GM23338 (cell line): ENCODE data around the gene RAB8B. TPM values are rescaled to one million over a fixed set of nuclear protein-coding genes. Genes with fewer than 3 reads are reported as not detected.

Experiments used
- ATAC-seq: fragments of 200-7000 bp; cut with Tn5 transposase; 3 replicates; pipeline ENCODE4 v1.9.1; 2020
- DNase-seq: peaks from one replicate; pipeline ENCODE4 v3.0.0-alpha.2; 2015; ENCODE audit warnings: low spot score
- H2AFZ ChIP-seq: fragments of 200-600 bp; sonication (generic); 2 replicates; pipeline ENCODE4 v1.8.0; 2016; ENCODE audit warnings: antibody characterized with exemption, mild to moderate bottlenecking, moderate library complexity
- H3F3A ChIP-seq: fragments of 200-600 bp; sonication (generic); replicated peaks from 2 replicates; pipeline ENCODE4 v1.8.0; 2017; ENCODE audit warnings: antibody characterized with exemption, mixed run types, low read depth
- H3K27ac ChIP-seq: fragments of 200-600 bp; sonication (generic); 2 replicates; pipeline ENCODE4 v1.6.1; 2016; ENCODE audit warnings: low read depth
- H3K27me3 ChIP-seq: fragments of 200-600 bp; sonication (generic); 2 replicates; pipeline ENCODE4 v1.8.0; 2016; ENCODE audit warnings: mild to moderate bottlenecking, mixed run types, moderate library complexity; ENCODE audit not compliant: insufficient read depth
- H3K36me3 ChIP-seq: fragments of 200-600 bp; sonication (generic); 2 replicates; pipeline ENCODE4 v1.8.0; 2016; ENCODE audit warnings: mild to moderate bottlenecking; ENCODE audit not compliant: insufficient read depth
- H3K4me1 ChIP-seq: fragments of 200-600 bp; sonication (generic); 2 replicates; pipeline ENCODE4 v1.8.0; 2016; ENCODE audit warnings: mild to moderate bottlenecking, moderate library complexity; ENCODE audit not compliant: insufficient read depth
- H3K4me2 ChIP-seq: fragments of 200-600 bp; sonication (generic); 2 replicates; pipeline ENCODE4 v1.7.1; 2017; ENCODE audit warnings: mixed run types
- H3K4me3 ChIP-seq: fragments of 200-600 bp; sonication (generic); 2 replicates; pipeline ENCODE4 v1.6.1; 2016; ENCODE audit warnings: mixed run types
- H3K79me2 ChIP-seq: fragments of 200-600 bp; sonication (generic); replicated peaks from 2 replicates; pipeline ENCODE4 v1.8.0; 2017; ENCODE audit warnings: mild to moderate bottlenecking; ENCODE audit not compliant: insufficient read depth
- H3K9me2 ChIP-seq: fragments of 200-600 bp; sonication (generic); 2 replicates; pipeline ENCODE4 v1.8.0; 2017; ENCODE audit not compliant: insufficient read depth
- H4K20me1 ChIP-seq: fragments of 200-600 bp; sonication (generic); replicated peaks from 2 replicates; pipeline ENCODE4 v1.8.0; 2017; ENCODE audit warnings: mild to moderate bottlenecking; ENCODE audit not compliant: insufficient read depth
- H3K27ac Mint-ChIP-seq: 2 replicates; pipeline ENCODE4 v1.8.0; 2020; ENCODE audit warnings: inconsistent platforms, mild to moderate bottlenecking, moderate library complexity, mixed read lengths
- H3K27me3 Mint-ChIP-seq: 3 replicates; pipeline ENCODE4 v1.8.0; 2022; ENCODE audit warnings: low read depth, mild to moderate bottlenecking, moderate library complexity, mixed read lengths, inconsistent platforms; ENCODE audit not compliant: insufficient read depth, poor library complexity
- H3K36me3 Mint-ChIP-seq: 3 replicates; pipeline ENCODE4 v1.8.0; 2021; ENCODE audit warnings: low read depth, mild to moderate bottlenecking, inconsistent platforms, moderate library complexity, mixed read lengths
- H3K4me1 Mint-ChIP-seq: 3 replicates; pipeline ENCODE4 v1.8.0; 2020; ENCODE audit warnings: mild to moderate bottlenecking, inconsistent platforms, mixed read lengths
- H3K4me3 Mint-ChIP-seq: 3 replicates; pipeline ENCODE4 v1.8.0; 2021; ENCODE audit warnings: moderate library complexity, mild to moderate bottlenecking, inconsistent platforms, mixed read lengths
- H3K9me3 Mint-ChIP-seq: 3 replicates; pipeline ENCODE4 v1.8.0; 2020; ENCODE audit warnings: moderate library complexity, mild to moderate bottlenecking, inconsistent platforms, mixed read lengths
- CREB1 ChIP-seq: fragments of 250-450 bp; sonication (Bioruptor Pico); IDR thresholded peaks from 2 replicates; pipeline ENCODE4 v1.5.0; 2020; ENCODE audit warnings: low read depth, mild to moderate bottlenecking, moderate library complexity
- ETS1 ChIP-seq: IDR thresholded peaks from 2 replicates; pipeline ENCODE4 v1.6.1; 2016; ENCODE audit warnings: antibody characterized with exemption
- EZH2phosphoT487 ChIP-seq: fragments of 200-600 bp; sonication (generic); IDR thresholded peaks from one replicate; pipeline ENCODE4 v1.8.1; 2018; ENCODE audit warnings: antibody characterized with exemption; ENCODE audit not compliant: unreplicated experiment
- JUNB ChIP-seq: IDR thresholded peaks from one replicate; pipeline ENCODE4 v1.6.1; 2016; ENCODE audit warnings: antibody characterized with exemption; ENCODE audit not compliant: unreplicated experiment
- REST ChIP-seq: IDR thresholded peaks from one replicate; pipeline ENCODE4 v1.6.1; 2018; ENCODE audit warnings: antibody characterized with exemption; ENCODE audit not compliant: unreplicated experiment
- ZNF114 ChIP-seq: fragments of 250-450 bp; sonication (Bioruptor Pico); IDR thresholded peaks from 2 replicates; pipeline ENCODE4 v1.5.0; 2020; ENCODE audit warnings: mild to moderate bottlenecking, moderate library complexity
- ZNF331 ChIP-seq: fragments of 250-450 bp; sonication (Bioruptor Pico); IDR thresholded peaks from 2 replicates; pipeline ENCODE4 v1.5.0; 2020; ENCODE audit warnings: low read depth, mild to moderate bottlenecking, moderate library complexity
- polyA plus RNA-seq: library from polyadenylated mRNA; unstranded; fragments of >200 nt; fragmentation: Nextera tagmentation; extraction: Ambion mirVana; gene quantifications from 2 replicates; pipeline ENCODE4 v1.2.1, GENCODE V29; 2016
- total RNA-seq: library from RNA; depleted of rRNA; stranded (reverse); fragments of >200 nt; shearing (Covaris generic); gene quantifications from 2 replicates; pipeline ENCODE4 v1.2.3, GENCODE V29; 2014

The RAB8B gene
- total and polyA plus RNA-seq, 2 experiments from 2014 or later: 23.2 to 41.7 TPM

- Histone ChIP-seq H2AFZ (no peak overlapping the region), H3K27me3 (no peaks in the 10 kb centered on the region), H4K20me1 (peaks cover 5% of the 10 kb centered on the region; the same call in 1 of the 2 replicates), H3K4me1 (no peaks in the 10 kb centered on the region), H3K27ac (no peak overlapping the region), H3K4me3 (no peak overlapping the region), H3K4me2 (no peak overlapping the region), H3K36me3 (no peaks in the 10 kb centered on the region), H3K9me2 (no peaks in the 10 kb centered on the region), H3F3A (no peaks in the 10 kb centered on the region), H3K79me2 (peaks cover 37% of the 10 kb centered on the region)
- ATAC-seq (no peak), DNase-seq (no peak)
- no peak overlapping the region for H3K4me3 Mint-ChIP-seq
- peaks cover 21% of the 10 kb centered on the region for H3K9me3 Mint-ChIP-seq
- H3K4me1 Mint-ChIP-seq: peaks cover 3% of the 10 kb centered on the region; the same call in 1 of the 3 replicates
- H3K27ac Mint-ChIP-seq: no peak overlapping the region
- TF ChIP-seq CREB1 (CRISPR knock-in tag) (no peak), JUNB (no peak), REST (no peak), ZNF331 (no peak), ETS1 (no peak), EZH2phosphoT487 (no peak)
- H3K36me3 Mint-ChIP-seq: peaks cover 22% of the 10 kb centered on the region
- peaks cover 6% of the 10 kb centered on the region for H3K27me3 Mint-ChIP-seq
Measured at GRCh38 chr15:63238796-63239195, 49.4 kb downstream of the RAB8B start.

GRCh38 chr15:63240109-63240508 lies 50.7 kb downstream of the RAB8B start:
- Histone ChIP-seq H4K20me1 (peaks cover 5% of the 10 kb centered on the region; the same call in 1 of the 2 replicates), H3K27me3 (no peaks in the 10 kb centered on the region), H3F3A (no peaks in the 10 kb centered on the region), H3K36me3 (no peaks in the 10 kb centered on the region), H3K4me3 (no peak overlapping the region), H3K27ac (no peak overlapping the region), H3K4me2 (no peak overlapping the region), H3K4me1 (no peaks in the 10 kb centered on the region), H3K9me2 (no peaks in the 10 kb centered on the region), H3K79me2 (peaks cover 37% of the 10 kb centered on the region), H2AFZ (no peak overlapping the region)
- Mint-ChIP-seq H3K4me3 (no peak overlapping the region), H3K27me3 (peaks cover 6% of the 10 kb centered on the region), H3K36me3 (peaks cover 32% of the 10 kb centered on the region), H3K4me1 (no peaks in the 10 kb centered on the region), H3K9me3 (peaks cover 21% of the 10 kb centered on the region), H3K27ac (no peak overlapping the region)
- no peak for ATAC-seq
- TF ChIP-seq ZNF114 (no peak), JUNB (no peak)
- no peak for DNase-seq
